SK-N-SH (cell line): Measurements from ENCODE around the gene ALOXE3. TPM values are rescaled to one million over a fixed set of nuclear protein-coding genes. Genes with fewer than 3 reads are reported as not detected.

Source experiments
- CTCF ChIA-PET: fragments of 300-600, 350-600 bp; formaldehyde crosslinking; extraction: SDS; loops from one replicate; lab custom pipeline; 2021; lab: Yijun Ruan, JAX
- POLR2A ChIA-PET: fragments of 350-600 bp; sonication (Branson Sonifier 250); formaldehyde crosslinking; extraction: SDS; loops from one replicate; lab custom pipeline; 2020; ENCODE audit warnings: antibody characterized with exemption, inconsistent platforms; lab: Yijun Ruan, JAX
- DNase-seq: peaks from one replicate; pipeline ENCODE4 v3.0.0; 2012
- H2AFZ ChIP-seq: fragments of 200-600 bp; sonication (generic); 2 replicates; pipeline ENCODE4 v1.8.1; 2016; ENCODE audit warnings: antibody characterized with exemption, mild to moderate bottlenecking, low read depth
- H3F3A ChIP-seq: fragments of 200-600 bp; sonication (generic); replicated peaks from 2 replicates; pipeline ENCODE3; 2016; ENCODE audit warnings: antibody characterized with exemption, mild to moderate bottlenecking; ENCODE audit not compliant: insufficient read depth
- H3K27ac ChIP-seq, 2 experiments: fragments of 200-500 bp in 1 of 2; fragments of 200-600 bp in 1 of 2; sonication (Bioruptor generic) in 1 of 2; sonication (generic), shearing (Covaris generic) in 1 of 2; 2 replicates each; pipeline versions ENCODE4 v1.5.1 to v1.6.1; 2014 to 2016; ENCODE audit warnings: low read depth in 2 of 2, inconsistent platforms in 1 of 2, low read length in 1 of 2, mild to moderate bottlenecking in 1 of 2, mixed read lengths in 1 of 2
- H3K27me3 ChIP-seq: fragments of 200-600 bp; sonication (generic), shearing (Covaris generic); 2 replicates; pipeline ENCODE4 v1.6.1; 2016; ENCODE audit warnings: mixed run types; ENCODE audit not compliant: insufficient read depth
- H3K36me3 ChIP-seq, 2 experiments: fragments of 200-500 bp in 1 of 2; fragments of 200-600 bp in 1 of 2; sonication (Bioruptor generic) in 1 of 2; sonication (generic) in 1 of 2; replicated peaks in 1 of 2; 2 replicates each; pipeline versions ENCODE3 to v1.5.1; 2014 to 2016; ENCODE audit warnings: low read length in 1 of 2, mild to moderate bottlenecking in 1 of 2; ENCODE audit not compliant: insufficient read depth in 2 of 2, control insufficient read depth in 1 of 2
- H3K4me1 ChIP-seq, 2 experiments: fragments of 200-500 bp in 1 of 2; fragments of 200-600 bp in 1 of 2; sonication (Bioruptor generic) in 1 of 2; sonication (generic), shearing (Covaris generic) in 1 of 2; 2 replicates each; pipeline versions ENCODE4 v1.5.1 to v1.6.1; 2014 to 2016; ENCODE audit warnings: low read depth in 1 of 2, low read length in 1 of 2, mixed run types in 1 of 2; ENCODE audit not compliant: insufficient read depth in 2 of 2, control insufficient read depth in 1 of 2
- H3K4me2 ChIP-seq: fragments of 200-600 bp; sonication (generic), shearing (Covaris generic); 2 replicates; pipeline ENCODE4 v1.6.1; 2017; ENCODE audit warnings: mixed run types
- H3K4me3 ChIP-seq, 2 experiments: fragments of 200-500 bp in 1 of 2; fragments of 200-600 bp in 1 of 2; sonication (Bioruptor generic) in 1 of 2; sonication (generic), shearing (Covaris generic) in 1 of 2; 2 replicates each; pipeline versions ENCODE4 v1.5.1 to v1.8.1; 2014 to 2016; ENCODE audit warnings: low read depth in 2 of 2, inconsistent platforms in 1 of 2, low read length in 1 of 2, mild to moderate bottlenecking in 1 of 2, mixed read lengths in 1 of 2, moderate library complexity in 1 of 2
- H3K79me2 ChIP-seq: fragments of 200-600 bp; sonication (generic); 2 replicates; pipeline ENCODE4 v1.8.1; 2017; ENCODE audit warnings: mild to moderate bottlenecking; ENCODE audit not compliant: insufficient read depth
- H3K9ac ChIP-seq: fragments of 200-600 bp; sonication (generic); 2 replicates; pipeline ENCODE4 v1.6.1; 2017; ENCODE audit warnings: mixed run types
- H3K9me2 ChIP-seq: fragments of 200-600 bp; sonication (generic); 2 replicates; pipeline ENCODE4 v1.6.1; 2017; ENCODE audit warnings: mixed run types
- H3K9me3 ChIP-seq: fragments of 200-600 bp; sonication (generic); 2 replicates; pipeline ENCODE4 v1.6.1; 2017; ENCODE audit warnings: mixed run types, mild to moderate bottlenecking, moderate library complexity
- H4K20me1 ChIP-seq: fragments of 200-600 bp; sonication (generic); 2 replicates; pipeline ENCODE4 v1.6.1; 2017; ENCODE audit warnings: mild to moderate bottlenecking, mixed run types; ENCODE audit not compliant: insufficient read depth
- FOSL2 ChIP-seq: IDR thresholded peaks from 2 replicates; pipeline ENCODE4 v1.4.0; 2012; ENCODE audit warnings: low read depth, mild to moderate bottlenecking, moderate library complexity, borderline replicate concordance
- IRF3 ChIP-seq: fragments of 150-350 bp; IDR thresholded peaks from 2 replicates; pipeline ENCODE4 v1.6.1; 2016; ENCODE audit warnings: mild to moderate bottlenecking, low read depth, low read length
- POLR2AphosphoS5 ChIP-seq: IDR thresholded peaks from 2 replicates; pipeline ENCODE4 v1.6.1; 2012; ENCODE audit warnings: low read depth, low read length
- RAD21 ChIP-seq: IDR thresholded peaks from 2 replicates; pipeline ENCODE4 v1.6.1; 2012; ENCODE audit warnings: mild to moderate bottlenecking, low read length
- RFX5 ChIP-seq: IDR thresholded peaks from 2 replicates; pipeline ENCODE4 v1.6.1; 2012; ENCODE audit warnings: mild to moderate bottlenecking, improper control_type of control experiment, low read length
- TAF1 ChIP-seq: IDR thresholded peaks from 2 replicates; pipeline ENCODE4 v1.6.1; 2012; ENCODE audit warnings: low read depth, mild to moderate bottlenecking, low read length, moderate library complexity, borderline replicate concordance
- WGBS: methylation state at CpG from one replicate; pipeline ENCODE4 v1.1.6; 2017; ENCODE audit warnings: low lambda C conversion rate; 5-methylcytosine and 5-hydroxymethylcytosine counted together
- polyA plus RNA-seq, 3 experiments: library from polyadenylated mRNA; depleted of rRNA; stranded (reverse); fragments of >200 nt; gene quantifications; 2 replicates each; pipeline ENCODE4 v1.2.3, GENCODE V29; 2012
- TF ChIP-seq, protein P1 (sequence below): IDR thresholded peaks from 2 replicates; pipeline ENCODE4 v1.4.0; 2012; ENCODE audit warnings: low read depth, borderline replicate concordance
- TF ChIP-seq, protein P2 (sequence below): fragments of 150-350 bp; IDR thresholded peaks from 2 replicates; pipeline ENCODE4 v1.6.1; 2017; ENCODE audit warnings: antibody characterized with exemption, low read length, low read depth, borderline replicate concordance

Gene ALOXE3
- polyA plus RNA-seq, 1 of the 3 experiments (the other 2 are of a cell fraction), result 0.46 TPM

DNA sequence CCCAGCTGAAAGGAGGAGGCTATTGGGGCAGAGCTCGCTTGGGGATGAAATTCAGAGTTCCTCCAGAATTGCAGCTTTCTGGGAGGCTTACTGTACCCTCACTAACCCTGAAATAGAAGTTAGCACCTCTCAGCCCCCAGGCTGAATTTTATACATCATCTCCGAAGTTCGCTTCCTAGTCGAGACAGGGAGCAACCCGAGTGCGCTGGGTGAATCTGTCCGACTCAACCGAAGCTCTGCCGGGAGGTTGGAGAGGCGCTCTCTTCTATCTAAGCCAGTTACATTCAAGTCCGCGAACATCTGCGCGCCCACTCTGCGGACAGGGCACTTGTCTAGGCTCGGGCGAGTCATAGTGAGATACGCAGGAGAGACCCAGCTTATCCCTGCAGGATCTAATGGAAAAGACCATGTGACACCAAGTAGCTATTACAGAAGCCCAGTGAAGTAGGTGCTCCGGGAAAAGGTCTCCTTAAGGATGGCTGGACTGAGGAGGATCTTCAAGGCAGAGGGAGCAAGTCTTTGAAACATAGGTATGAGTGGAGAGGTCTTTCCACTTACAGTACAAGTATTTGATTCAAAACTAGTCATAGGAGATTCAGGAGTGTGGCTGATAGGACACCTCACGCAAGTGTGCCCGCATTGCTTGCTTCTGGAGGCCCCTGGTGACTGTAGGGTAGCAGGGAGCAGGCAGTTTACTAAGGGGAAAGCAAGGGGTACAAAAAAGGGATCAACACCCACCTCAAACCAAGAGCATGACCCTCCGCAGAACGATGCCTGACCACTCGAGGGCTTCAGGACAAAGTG is 6.2 kb upstream of the ALOXE3 start:
- H3K4me1 ChIP-seq, result peaks cover 0 to 32% of the 10 kb centered on the region in 2 experiments; a peak in 2 of 4 replicates
- H3K4me3 ChIP-seq, result peak overlapping the region; percentile 53 to 81
- peaks cover 37% of the 10 kb centered on the region for H3F3A ChIP-seq
- 11% methylated on average over 18 of the region's 24 CpGs for WGBS
- no peak for DNase-seq
- no peaks in the 10 kb centered on the region for H3K36me3 ChIP-seq
- no peak for TF ChIP-seq FOSL2
- TF ChIP-seq, protein P1, sequence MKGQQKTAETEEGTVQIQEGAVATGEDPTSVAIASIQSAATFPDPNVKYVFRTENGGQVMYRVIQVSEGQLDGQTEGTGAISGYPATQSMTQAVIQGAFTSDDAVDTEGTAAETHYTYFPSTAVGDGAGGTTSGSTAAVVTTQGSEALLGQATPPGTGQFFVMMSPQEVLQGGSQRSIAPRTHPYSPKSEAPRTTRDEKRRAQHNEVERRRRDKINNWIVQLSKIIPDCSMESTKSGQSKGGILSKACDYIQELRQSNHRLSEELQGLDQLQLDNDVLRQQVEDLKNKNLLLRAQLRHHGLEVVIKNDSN, result 0 out of 2 replicates have a peak, but pooled peaks have one; percentile 24
- H3K79me2 ChIP-seq, result no peaks in the 10 kb centered on the region
- no peak overlapping the region for H3K9ac ChIP-seq
- H3K4me2 ChIP-seq, result peak overlapping the region; percentile 97
- H3K27me3 ChIP-seq, result no peaks in the 10 kb centered on the region; the same call in 1 of the 2 replicates
- ChIA-PET CTCF (interaction anchor here (0.6 to 3.8 kb wide), 13 partner anchors 14 to 98 kb away, joined by 3 to 41 read pairs (median 5); partner anchors contain the start of gene PER1), POLR2A (interaction anchor here (1.4 kb wide), 2 partner anchors 49 to 68 kb away, joined by 3 to 9 read pairs; no protein-coding TSS in a partner anchor)
- peaks cover 12% of the 10 kb centered on the region for H4K20me1 ChIP-seq
- no peaks in the 10 kb centered on the region for H3K9me2 ChIP-seq
- no peaks in the 10 kb centered on the region for H3K9me3 ChIP-seq
- no peak overlapping the region for H3K27ac ChIP-seq
- H2AFZ ChIP-seq, result peak overlapping the region; percentile 78

DNA sequence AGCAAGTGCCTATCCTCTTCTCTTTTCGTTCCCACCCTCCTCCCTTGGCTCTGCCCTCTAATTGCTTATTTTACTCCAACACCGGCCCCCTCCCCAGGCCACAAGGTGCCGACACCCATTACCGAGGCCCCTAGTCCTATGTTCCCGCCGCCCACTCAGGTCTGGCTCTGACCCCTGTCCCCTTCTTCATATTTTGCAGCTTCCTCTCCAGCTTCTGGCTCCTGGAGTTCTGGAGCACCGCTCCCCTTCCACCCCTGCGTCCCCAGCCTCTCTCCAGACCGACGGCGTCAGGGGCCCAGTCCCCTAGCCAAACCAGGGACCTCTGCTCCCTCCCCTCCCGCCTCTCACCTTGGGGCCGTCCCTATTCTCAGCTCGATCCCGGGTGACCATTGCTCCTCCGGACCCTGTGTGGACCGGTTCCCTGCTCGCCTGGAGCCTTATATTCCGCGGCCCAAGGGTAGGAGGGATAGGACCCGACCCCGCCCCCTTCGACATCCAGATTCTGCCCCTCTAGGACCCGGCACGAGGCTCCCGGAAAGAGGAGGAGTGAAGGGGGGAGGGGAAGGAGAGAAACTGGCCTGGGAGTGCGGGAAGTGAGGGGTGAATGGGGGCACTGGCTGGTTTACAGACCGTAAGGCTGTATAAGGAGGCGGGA is 5.5 kb upstream of the ALOXE3 start, which contains the start of gene HES7:
TSS of gene HES7 (minus strand) at position 412 of the 655 bp plus-strand sequence. CDS start at position 390, 22 bp downstream.
- no peaks in the 10 kb centered on the region for H3K9me2 ChIP-seq
- no peak for TF ChIP-seq RFX5
- TF ChIP-seq, protein P2, sequence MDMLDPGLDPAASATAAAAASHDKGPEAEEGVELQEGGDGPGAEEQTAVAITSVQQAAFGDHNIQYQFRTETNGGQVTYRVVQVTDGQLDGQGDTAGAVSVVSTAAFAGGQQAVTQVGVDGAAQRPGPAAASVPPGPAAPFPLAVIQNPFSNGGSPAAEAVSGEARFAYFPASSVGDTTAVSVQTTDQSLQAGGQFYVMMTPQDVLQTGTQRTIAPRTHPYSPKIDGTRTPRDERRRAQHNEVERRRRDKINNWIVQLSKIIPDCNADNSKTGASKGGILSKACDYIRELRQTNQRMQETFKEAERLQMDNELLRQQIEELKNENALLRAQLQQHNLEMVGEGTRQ, result no peak
- TF ChIP-seq POLR2AphosphoS5, result no peak
- no peak for TF ChIP-seq RAD21
- TF ChIP-seq TAF1, result peak; percentile 15; the same call in 1 of the 2 replicates
- TF ChIP-seq IRF3, result no peak
- H3K9ac ChIP-seq, result peak within 1 kb of the TSS; percentile 53; the same call in 1 of the 2 replicates
- ChIA-PET POLR2A (interaction anchor here (1.4 to 1.5 kb wide), 2 partner anchors 49 to 68 kb away, joined by 3 to 9 read pairs (median 7); no protein-coding TSS in a partner anchor), CTCF (interaction anchor here (0.6 to 3.8 kb wide), 15 partner anchors 14 to 99 kb away, joined by 3 to 41 read pairs (median 5); partner anchors contain the start of gene PER1)
- WGBS, result 2% methylated on average over 29 of the region's 29 CpGs
- peak within 1 kb of the TSS; percentile 78 for H2AFZ ChIP-seq
- H4K20me1 ChIP-seq, result peaks cover 15% of the 10 kb centered on the region
- no peak within 1 kb of the TSS; a peak in 1 of 4 replicates for H3K27ac ChIP-seq
- H3K9me3 ChIP-seq, result no peaks in the 10 kb centered on the region
- peak within 1 kb of the TSS; percentile 53 to 81 for H3K4me3 ChIP-seq
- DNase-seq, result peak; percentile 53
- H3F3A ChIP-seq, result peaks cover 43% of the 10 kb centered on the region
- H3K27me3 ChIP-seq, result no peaks in the 10 kb centered on the region
- H3K4me1 ChIP-seq, result peaks cover 0 to 32% of the 10 kb centered on the region in 2 experiments; a peak in 2 of 4 replicates
- peak within 1 kb of the TSS; percentile 97 for H3K4me2 ChIP-seq
- H3K79me2 ChIP-seq, result no peaks in the 10 kb centered on the region
- H3K36me3 ChIP-seq, result no peaks in the 10 kb centered on the region
